PC-3 (cell line): ENCODE data around the gene TMEM255B.

Experiments
- EZH2 ChIP-seq: fragments of 300-600 bp; sonication (generic); IDR thresholded peaks from one replicate; pipeline ENCODE4 v1.6.1; 2017; ENCODE audit warnings: antibody characterized with exemption, mild to moderate bottlenecking, low read length; ENCODE audit not compliant: unreplicated experiment
- TF ChIP-seq, protein P1 (sequence below): fragments of 300-600 bp; sonication (generic); conservative IDR thresholded peaks from 2 replicates; pipeline ENCODE4 v1.5.1; 2017; ENCODE audit warnings: antibody characterized with exemption, low read depth, mild to moderate bottlenecking, low read length

- TF ChIP-seq, protein P1, sequence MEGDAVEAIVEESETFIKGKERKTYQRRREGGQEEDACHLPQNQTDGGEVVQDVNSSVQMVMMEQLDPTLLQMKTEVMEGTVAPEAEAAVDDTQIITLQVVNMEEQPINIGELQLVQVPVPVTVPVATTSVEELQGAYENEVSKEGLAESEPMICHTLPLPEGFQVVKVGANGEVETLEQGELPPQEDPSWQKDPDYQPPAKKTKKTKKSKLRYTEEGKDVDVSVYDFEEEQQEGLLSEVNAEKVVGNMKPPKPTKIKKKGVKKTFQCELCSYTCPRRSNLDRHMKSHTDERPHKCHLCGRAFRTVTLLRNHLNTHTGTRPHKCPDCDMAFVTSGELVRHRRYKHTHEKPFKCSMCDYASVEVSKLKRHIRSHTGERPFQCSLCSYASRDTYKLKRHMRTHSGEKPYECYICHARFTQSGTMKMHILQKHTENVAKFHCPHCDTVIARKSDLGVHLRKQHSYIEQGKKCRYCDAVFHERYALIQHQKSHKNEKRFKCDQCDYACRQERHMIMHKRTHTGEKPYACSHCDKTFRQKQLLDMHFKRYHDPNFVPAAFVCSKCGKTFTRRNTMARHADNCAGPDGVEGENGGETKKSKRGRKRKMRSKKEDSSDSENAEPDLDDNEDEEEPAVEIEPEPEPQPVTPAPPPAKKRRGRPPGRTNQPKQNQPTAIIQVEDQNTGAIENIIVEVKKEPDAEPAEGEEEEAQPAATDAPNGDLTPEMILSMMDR = no peak
- TF ChIP-seq EZH2 = no peak
These were observed 605 bp downstream of the TMEM255B start for GRCh38 chr13:113759525-113760137.
